Cardiac septum (tissue), 1 donor: ENCODE results near the gene OXCT1. TPM values are rescaled to one million over a fixed set of nuclear protein-coding genes. Genes with fewer than 3 reads are reported as not detected.

Source experiments
- DNase-seq: peaks from one replicate; pipeline ENCODE4 v3.0.0-alpha.2; 2020; ENCODE audit warnings: low spot score
- intact Hi-C: fragments of 100-400 bp; cut with DNase I; formaldehyde crosslinking; loops from one replicate; pipeline ENCODE4 v1.14.0; 2022
- long read RNA-seq: library from polyadenylated mRNA; unstranded; transcript quantifications from one replicate; pipeline ENCODE4 v2.0.0, GENCODE V29; 2021
- total RNA-seq: library from RNA; stranded (reverse); fragmentation: NEBNext Ultra II Directional; extraction: Animal tissue kit (Norgen Biotek cat#: 25700); gene quantifications from one replicate; pipeline ENCODE4 v1.2.1, GENCODE V29; 2021
- donor health status: DM: no; HTN: no; CAD: no.

OXCT1 gene
- total RNA-seq = 269 TPM
- long read RNA-seq, transcript OXCT1-201 (17 exons, 3,388 nt) = major isoform, 819 of 956 reads
- long read RNA-seq, transcript OXCT1-202 (2 exons, 364 nt) = minor isoform, 5 of 956 reads
- long read RNA-seq, partial matches to known transcripts = 58 of 956 reads
- long read RNA-seq, other reads (novel, unspliced or antisense) = 73 of 956 reads

DNA sequence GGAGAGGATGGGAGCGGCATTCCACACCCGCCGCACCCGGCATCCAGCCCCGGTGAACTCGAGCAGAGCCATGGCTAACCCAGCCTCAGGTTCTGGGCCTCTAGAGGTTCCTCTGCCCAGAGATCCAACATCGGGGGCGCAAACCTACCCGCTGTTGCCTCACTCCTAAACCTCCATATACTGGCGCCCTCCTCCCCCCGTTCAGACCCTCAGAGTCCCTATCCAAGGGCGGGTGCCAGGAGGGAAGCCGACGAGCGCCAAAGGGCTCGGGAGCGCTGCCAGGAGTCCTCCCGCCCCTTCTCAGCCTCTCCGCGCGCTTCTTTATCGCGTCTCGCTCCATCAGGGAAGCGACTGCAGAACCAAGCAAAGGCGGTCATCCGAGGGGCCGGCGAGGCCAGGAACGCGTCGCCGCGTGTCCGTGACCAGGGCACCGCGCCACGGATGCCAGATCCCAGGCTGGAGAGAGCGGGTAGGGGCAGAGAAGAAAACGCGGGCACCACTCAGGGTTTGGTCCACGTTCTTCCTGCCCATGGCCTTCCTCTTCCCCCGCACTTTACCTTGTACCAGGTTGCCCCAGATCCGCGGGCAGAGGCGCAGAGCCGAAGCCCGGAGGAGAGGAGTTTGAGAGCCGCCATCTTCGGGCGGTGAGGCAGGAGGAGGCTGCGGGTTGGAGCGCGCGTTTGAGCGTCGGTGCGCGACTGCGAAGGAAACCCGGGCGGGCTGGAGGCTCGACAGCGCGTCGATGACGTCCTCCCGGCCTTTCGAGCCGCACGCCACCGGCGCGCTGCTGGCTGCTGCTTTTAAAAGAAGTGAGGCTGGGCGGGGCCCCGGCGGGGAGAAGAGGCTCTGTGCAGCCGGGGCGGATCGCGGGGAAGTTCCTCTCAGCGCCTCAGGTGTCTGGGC lies at the start of gene OXCT1:
TSS of gene OXCT1 (minus strand) at position 702 of the 903 bp plus-strand sequence. CDS start at position 635, 67 bp downstream.
- peak; percentile 93 for DNase-seq
- intact Hi-C loops = loop anchor here (1.0 to 10.0 kb wide), 5 partner anchors 34 to 715 kb away; partner anchors contain the start of genes FBXO4, GHR and RIMOC1

DNA sequence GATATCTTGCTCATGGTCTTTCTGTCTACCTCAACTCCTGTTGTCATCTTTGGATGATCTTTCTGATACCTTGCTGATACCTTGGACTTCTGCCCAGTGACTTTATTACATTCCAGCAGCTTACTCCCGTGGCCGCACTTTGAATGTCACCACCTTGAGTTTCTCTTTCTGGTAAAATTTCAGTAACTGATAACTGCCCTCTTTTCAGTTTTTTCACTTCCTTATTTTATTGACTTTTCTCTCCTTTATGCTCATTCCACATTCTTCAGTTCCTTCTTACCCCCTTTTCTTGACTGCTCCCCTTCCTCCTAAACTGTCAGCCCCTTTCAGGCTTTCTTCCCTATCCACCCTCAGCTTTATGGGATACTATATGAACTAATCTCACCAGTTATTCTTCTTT lies 47.9 kb upstream of the OXCT1 start:
- intact Hi-C loops = no loop called here
- DNase-seq = no peak

DNA sequence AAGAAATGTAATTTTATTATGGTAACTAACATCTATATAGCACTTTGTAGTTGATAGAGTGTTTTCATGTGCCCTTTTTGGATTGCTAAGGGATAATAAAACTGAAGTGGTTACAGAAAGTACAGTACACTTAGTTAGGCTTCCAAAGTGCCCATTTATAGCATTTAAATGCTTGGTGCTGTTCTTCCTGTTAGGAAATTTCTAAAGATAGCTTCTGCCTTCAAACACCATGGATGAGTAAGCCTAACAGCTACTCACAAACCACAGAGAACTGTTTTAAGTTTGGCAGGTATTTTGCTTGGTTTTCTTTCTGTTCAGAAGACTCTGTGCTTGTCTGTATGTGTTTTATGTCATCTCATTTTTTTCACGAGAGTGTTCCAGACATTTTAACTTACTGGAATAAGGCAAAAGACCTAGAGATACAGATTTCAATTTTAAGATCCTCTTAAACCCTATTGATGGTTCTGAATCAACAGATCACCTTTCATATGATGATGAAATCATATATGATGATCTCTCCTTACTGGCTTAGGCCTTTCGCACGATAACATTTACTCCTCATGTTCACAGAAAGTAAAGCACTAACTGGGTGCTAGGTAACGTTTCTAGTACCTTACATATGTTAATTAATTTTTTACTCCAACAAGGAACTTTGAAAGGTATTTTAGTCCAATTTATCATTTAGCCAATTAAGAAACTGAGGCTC lies 38.3 kb upstream of the OXCT1 start:
- DNase-seq = no peak
- intact Hi-C loops = loop anchor here (1.0 kb wide), 1 partner anchor 38 kb away; the partner anchor contains the start of gene OXCT1

DNA sequence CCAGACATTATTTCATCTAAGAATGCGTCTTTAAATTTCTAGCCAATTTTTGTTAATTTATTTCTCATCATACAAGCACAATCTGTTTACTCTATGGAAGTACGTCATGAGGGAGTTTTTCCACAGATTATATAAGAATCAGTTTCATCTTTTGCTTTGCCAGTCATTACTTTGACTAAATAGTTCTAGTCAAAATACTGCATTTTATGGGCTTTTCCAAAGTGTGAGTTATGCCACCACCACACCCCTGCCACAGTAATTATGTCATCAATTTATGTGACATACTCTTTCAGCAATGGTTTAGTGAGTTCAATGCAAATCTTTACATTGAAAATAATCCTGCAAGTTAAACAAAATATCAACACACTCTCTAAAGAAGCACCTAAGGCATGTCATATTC lies 35.9 kb upstream of the OXCT1 start:
- intact Hi-C loops = no loop called here
- no peak for DNase-seq

DNA sequence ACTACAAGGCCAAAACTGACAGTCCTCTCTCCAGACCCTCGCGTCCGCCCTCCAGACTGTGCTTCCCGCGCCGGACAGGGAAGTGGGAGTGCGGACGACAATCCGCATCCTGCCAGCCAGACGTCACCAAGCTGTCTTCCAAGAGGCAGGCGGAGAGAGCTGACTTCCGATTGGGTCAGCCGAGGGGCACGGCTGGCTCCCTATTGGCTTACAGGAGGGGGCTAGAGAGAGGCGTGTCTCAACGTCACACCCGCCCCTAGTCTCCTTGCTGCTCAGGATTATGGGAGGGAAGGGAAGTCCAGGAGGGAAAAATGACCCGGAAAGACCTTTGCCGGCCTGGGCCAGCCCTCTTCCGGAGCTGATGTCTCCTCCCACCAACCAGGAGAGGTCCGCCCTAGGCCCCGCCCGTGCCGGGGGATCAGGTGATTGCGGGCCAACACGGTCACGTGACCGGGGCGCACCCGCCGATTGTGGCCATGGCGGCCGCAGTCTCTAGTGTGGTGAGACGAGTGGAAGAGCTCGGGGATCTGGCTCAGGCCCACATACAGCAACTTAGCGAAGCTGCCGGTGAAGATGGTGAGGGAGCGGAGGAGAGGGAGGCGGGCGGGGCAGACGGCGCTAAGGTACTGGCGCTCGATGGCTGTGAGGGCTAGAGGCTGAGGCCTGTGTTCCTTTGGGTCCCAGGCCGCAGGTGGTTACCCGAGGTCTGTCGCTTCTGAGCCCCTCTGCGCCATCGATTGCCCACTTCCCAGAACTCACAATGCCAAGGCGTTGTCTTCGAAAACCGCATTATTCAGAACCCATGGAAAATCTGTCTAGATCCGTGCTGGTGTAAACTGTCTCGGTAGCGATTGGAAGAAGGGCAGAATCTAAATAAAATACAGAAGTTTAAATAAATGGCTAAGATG lies 33.9 kb upstream of the OXCT1 start, which contains the start of gene RIMOC1:
TSS of gene RIMOC1 (plus strand) at position 453 of the 908 bp plus-strand sequence. CDS start at position 477, 24 bp downstream.
- intact Hi-C loops = loop anchor here (1.0 to 2.0 kb wide), 2 partner anchors 21 to 35 kb away; partner anchors contain the start of gene FBXO4
- DNase-seq = peak; percentile 99

DNA sequence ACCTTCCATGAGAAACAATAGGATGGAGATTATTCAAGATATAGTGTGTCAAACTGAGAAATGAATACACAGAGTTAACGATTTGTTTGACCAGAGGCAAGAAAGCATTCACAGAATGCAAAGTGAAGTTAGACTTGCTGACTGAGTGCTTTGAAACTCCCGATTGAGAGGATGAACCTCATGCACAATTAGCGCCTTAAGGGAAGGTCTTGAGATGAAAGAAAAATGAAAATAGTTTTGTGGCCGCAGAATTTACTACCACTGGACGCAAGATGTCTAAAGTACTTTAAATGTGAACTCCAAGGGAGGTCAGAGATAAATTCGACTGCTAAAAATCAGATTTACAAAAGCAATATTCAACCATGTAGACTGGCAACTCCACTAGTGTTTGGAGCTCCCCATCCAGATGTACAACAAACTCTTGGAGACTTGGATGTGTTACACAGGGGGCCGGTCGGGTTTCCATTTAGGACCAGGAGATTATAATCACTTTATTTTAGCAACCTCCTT lies 33.2 kb upstream of the OXCT1 start:
- intact Hi-C loops = no loop called here
- DNase-seq = no peak

DNA sequence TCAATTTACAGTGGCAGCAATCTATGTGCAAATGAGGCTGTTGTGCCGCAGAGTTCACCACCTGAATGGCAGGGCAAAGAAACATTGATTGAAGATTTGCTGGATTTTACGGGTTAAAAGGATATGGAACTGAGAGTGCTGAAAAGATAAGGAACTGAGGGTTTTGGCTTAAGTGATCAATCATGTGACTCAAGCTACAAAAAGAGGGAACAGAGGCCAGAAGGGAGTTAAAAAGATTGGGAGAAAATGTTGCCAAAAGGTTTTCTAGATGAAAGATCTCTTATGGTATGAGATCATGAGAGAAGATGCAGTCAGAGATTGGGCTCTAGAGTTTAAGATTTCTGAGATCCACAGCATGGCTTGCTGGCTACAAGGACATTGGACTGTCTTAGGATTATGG lies 26.0 kb upstream of the OXCT1 start:
- intact Hi-C loops = no loop called here
- DNase-seq = no peak

DNA sequence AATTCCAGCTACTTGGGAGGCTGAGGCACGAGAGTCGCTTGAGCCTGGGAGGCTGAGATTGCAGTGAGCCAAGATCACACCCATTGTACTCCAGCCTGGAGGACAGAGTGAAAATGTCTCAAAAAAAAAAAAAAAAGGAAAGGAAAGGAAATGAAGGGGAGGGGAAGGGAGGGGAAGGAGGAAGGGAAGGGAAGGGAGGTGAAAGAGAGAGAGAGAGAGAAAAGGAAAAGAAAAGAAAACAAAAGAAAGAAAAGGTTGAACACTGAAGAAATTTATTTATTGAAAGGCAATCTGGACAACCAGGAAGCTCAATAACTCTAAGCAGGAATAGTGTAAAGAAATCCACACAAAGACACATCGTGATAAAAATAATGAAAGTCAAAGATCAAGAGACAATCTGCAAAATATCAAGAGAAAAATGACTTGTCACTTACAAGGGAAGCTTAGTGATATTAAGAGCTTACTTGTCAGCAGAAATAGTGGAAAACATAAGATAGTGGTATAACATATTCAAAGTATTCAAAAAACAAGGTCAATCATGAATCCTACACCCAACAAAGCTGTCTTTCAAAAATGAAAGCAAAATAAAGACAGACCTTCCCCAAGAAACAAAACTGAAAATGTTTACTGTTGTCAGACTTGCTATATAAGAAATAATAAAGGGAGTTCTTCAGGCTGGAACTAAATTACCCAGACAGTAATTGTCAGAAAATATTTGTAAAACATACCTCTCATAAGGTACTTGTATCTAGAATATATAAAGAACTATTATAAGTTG lies 23.0 kb upstream of the OXCT1 start:
- intact Hi-C loops = no loop called here
- no peak for DNase-seq

DNA sequence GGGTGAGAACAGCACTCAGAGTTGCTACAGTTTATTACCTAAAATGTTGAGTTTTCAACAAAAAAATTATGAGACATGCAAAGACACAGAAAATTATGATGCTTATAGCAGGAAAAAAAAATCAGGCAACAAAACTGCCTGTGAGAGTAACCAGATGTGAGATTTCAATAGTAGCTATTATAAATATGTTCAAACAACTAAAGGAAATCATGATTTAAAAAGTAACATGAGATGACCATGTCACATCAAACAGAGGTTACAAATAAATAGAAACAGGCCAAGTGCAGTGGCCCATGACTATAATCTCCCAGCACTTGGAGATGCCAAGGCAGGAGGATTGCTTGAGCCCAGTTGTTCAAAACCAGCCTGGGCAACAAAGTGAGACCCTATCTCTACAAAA lies 21.8 kb upstream of the OXCT1 start:
- no peak for DNase-seq
- intact Hi-C loops = no loop called here

DNA sequence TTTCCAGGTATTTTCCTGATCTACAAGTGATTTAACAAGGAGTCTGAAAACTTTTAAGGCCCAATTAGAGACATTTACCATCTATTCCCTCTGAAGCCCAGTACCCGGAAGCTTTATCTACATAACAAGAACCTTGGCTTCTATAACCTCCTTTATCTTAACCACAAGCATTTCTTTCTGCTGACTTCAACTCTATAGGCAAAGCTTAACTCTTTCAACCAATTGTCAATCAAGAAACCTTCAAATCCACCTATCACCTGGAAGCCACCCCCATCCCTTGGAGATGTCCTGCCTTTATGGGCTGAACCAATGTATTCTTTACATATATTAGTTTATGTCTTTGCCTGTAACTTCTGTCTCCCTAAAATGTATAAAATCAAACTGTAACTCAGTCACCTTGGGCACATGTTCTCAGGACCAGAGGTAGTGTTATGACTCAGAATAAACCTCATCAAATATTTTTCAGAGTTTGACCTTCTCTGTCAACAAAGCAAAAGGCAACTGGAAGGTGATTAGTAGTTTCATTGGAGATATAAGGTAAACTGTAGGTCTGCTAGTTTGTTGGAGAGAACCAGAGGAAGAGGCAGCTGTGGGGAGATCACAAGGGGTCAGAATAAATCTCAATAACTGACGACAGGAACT lies 21.0 kb upstream of the OXCT1 start:
- DNase-seq = no peak
- intact Hi-C loops = no loop called here

DNA sequence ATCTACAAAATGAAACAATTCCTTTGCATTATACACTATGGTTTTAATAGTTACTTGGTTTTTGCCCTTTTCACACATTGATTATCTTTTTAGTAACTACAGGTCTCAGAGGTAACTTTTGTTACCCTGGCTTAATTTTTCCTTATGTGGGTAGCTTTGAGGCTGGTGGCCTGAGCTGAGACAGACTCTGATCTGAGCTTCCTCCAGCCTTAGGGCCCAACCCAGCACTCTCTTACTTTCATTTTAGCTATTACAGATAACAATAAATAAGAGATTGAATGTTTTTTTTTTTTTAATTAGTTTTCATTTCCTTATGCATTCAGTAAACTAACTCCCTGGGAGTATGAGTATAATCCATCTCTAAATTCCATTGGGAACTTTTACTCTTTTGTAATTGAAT lies 15.1 kb upstream of the OXCT1 start:
- intact Hi-C loops = no loop called here
- DNase-seq = no peak

DNA sequence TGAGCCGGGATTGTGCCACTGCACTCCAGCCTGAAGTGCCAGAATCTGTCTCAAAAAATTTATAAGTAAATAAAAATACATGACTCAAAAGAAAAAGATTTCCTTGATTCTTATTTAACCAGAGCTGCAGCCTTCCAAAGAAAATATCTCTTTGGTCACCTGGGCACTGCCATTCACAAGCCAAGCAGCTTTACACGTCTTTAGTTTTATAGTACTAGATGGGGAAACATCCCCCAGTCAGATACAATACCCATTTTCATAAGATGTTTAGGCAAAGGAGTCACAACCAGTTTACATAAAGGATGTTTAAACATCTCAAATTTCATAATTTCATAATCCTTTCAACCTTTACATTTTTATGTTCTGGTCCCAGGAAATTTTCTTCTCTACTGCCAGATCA lies 13.7 kb upstream of the OXCT1 start:
- no peak for DNase-seq
- intact Hi-C loops = no loop called here

DNA sequence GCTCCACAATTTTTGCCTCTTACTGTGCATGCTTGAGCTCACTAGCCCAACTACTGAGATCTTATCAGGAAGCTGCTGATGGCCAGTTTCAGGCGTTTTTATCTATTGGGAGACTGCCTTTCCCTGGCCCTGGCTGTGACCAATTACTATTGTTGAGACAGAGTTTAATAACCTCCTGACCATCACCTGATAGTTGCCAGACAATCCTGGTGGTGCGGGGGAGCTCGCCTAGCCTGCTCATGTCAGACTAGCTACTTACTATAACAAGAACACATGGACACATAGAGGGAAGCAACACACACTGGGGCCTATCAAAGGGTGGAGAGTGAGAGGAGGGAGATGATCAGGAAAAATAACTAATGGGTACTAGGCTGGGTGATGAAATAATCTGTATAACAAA lies 13.0 kb upstream of the OXCT1 start:
- intact Hi-C loops = no loop called here
- no peak for DNase-seq

DNA sequence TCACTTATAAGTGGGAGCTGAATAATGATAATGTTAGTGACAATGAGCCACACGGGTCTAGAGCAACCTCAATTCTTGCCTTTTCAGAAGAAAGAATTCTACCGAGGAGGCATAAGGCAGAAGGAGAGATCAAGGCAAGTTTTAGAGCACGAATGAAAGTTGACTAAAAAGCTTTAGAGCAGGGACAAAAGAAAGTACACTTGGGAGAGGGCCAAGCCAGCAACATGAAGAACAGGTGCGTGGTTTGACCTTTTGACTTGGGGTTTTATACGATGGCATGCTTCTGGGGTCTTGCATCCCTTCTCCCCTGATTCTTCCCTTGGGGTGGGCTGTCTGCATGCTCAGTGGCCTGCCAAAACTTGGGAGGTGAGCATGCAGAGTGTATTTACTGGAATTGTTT lies 12.5 kb upstream of the OXCT1 start:
- DNase-seq = no peak
- intact Hi-C loops = no loop called here

DNA sequence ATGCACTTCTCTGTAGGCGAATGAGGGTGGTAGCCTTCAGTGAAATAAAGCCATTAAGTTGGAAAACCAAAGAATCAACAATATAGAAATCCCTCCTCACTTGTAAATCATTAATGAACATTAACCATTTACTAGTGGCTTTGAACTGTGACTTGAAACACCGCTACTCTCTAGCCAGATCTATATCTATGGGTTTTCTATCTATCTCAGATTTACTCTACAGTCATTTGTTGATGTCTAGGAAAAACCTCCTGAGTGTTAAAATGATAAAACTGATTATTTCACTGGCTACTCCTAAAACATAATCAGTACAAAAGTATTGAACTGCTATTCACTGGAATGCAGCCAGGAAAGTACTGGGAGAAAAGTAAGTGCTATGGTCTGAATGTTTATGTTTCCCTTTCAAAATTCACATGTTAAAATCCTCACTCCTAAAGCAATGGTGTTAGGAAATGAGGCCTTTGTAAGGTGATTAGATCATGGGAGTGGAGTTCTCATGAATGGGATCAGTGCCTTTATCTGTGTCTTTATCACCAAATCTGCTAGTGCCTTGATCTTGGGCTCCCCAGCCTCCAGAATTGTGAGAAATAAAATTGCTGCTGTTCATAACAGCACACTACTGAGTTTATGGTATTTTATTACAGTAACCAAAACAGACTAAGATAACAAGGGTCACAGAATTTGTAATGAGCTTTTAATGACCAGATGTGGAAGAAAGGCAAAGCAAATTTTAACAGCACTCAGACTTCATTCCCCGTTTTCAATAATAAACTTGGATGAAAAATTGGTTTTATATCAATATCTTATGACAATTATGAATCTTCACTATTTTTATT lies 8.6 kb upstream of the OXCT1 start:
- intact Hi-C loops = no loop called here

DNA sequence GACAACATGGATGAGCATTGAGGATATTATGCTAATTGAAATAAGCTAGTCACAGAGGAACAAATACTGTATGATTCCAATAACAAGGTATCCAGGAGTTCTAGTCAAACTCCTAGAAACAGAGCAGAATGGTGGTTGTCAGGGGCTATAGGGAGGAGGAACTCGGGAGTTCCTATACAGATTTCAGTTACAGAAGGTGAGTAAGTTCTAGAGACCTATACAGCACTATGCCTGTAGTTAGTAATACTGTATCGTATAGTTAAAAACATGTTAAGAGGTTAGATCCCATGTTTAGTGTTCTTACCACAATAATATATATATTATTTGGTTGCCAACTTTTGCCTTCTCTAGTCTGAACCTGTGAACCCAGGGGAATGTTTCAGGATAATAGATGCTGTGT lies 7.9 kb upstream of the OXCT1 start:
- intact Hi-C loops = no loop called here

More for the DNA sequence above, 8.6 kb upstream of the OXCT1 start:
- DNase-seq = no peak

DNA sequence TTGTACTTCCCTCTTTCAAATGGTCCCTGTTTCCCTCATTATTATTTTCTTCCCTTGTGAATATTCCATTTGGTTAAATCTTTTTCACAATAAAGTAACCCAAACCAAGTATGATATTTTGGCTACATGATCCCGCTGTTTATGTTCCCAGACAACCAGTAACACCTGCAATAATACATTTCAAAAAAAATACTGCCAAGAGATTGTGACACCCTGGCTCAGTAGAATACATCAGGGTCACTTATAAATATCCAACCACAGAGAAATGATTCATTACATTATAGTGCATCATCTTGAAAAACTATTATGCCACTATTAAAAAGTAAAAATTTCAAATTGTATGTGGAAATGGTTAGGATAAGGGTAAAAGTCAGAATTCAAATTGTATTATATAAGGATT lies 7.2 kb upstream of the OXCT1 start:
- intact Hi-C loops = no loop called here

More for the DNA sequence above, 7.9 kb upstream of the OXCT1 start:
- DNase-seq = no peak

More for the DNA sequence above, 7.2 kb upstream of the OXCT1 start:
- no peak for DNase-seq
